NCI-H2081 (cell line): ENCODE measurements around the gene TTC9B.
A peak's percentile ranks its signal among the peaks of the same experiment; 100 is the strongest.
"Not testable (repeated sequence)": the region's sequence is repeated elsewhere in the genome, so short reads cannot be mapped to it uniquely, and the experiment has no call there.

Experiments
- DNase-seq, 2 experiments: peaks; one replicate each; lab custom pipeline; 2025; lab: John Stamatoyannopoulos, UW

TTC9B gene

DNA sequence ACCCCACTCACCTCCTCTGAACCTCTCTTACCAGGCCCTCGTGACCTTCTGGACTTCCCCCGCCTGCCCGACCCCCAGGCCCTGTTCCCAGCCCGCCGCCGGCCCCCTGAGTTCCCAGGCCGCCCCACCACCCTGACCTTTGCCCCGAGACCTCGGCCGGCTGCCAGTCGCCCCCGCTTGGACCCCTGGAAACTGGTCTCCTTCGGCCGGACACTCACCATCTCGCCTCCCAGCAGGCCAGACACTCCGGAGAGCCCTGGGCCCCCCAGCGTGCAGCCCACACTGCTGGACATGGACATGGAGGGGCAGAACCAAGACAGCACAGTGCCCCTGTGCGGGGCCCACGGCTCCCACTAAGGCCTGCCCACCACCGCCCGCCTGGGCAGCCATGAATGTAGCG lies 3.2 kb downstream of the TTC9B start:
- no peak for DNase-seq

GRCh38 chr19:40213882-40214570 lies 4.2 kb downstream of the TTC9B start:
- no peak for DNase-seq

- DNase-seq = no peak
Measured at GRCh38 chr19:40213251-40213829, 4.8 kb downstream of the TTC9B start.

- DNase-seq = no peak
Measured at GRCh38 chr19:40210889-40211288, 7.3 kb downstream of the TTC9B start.

DNA sequence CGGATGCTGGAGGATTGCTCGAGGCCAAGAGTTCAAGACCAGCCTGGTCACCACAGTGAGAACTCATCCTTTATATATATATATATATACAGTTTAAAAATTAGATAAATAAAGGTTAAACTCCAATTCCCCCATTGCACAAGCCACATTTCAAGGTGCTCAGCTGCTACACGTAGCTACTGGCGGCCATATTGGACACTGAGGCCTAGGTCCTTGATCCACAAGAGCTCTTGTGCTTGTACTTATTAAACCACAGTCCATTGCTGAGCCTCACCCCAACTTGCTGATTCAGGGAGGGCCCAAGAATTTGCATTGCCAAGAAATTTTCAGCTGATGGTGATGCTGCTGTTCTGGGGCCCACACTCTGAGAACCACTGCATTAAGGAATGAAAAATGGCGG lies 9.6 kb downstream of the TTC9B start:
- DNase-seq = no peak

GRCh38 chr19:40205760-40206159 lies 12.4 kb downstream of the TTC9B start:
- no peak for DNase-seq

- DNase-seq = no peak
Measured at GRCh38 chr19:40204381-40204780, 13.8 kb downstream of the TTC9B start.

DNA sequence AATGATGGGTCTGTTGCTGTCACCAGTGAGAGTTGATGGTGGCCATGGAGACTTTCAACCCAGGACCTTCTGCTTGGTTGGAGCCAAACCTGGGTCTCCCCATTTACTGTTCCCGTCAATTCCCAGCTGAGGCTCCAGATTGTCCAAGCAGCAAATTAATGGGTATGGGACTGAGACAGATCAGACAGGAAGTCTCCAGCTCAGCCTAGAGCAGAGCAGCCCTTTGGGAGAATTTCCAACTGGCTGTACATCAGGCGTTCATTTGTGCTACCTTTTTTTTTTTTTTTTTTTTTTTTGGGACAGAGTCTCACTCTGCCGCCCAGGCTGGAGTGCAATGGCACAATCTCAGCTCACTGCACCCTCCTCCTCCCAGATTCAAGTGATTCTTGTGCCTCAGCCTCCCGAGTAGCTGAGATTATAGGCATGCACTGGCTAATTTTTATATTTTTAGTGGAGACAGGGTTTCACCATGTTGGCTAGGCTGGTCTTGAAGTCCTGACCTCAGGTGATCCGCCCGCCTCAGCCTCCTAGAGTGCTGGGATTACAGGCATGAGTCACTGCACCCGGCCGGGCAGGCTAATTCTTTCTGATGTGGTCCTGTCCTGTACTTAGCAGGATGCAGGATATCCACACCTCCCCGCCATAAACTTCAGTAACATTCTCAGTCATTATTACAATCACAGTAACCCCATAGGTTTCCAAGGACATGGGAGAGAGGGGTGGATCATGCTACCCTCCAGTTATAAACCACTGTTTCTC lies 17.7 kb downstream of the TTC9B start:
- DNase-seq = no peak

DNA sequence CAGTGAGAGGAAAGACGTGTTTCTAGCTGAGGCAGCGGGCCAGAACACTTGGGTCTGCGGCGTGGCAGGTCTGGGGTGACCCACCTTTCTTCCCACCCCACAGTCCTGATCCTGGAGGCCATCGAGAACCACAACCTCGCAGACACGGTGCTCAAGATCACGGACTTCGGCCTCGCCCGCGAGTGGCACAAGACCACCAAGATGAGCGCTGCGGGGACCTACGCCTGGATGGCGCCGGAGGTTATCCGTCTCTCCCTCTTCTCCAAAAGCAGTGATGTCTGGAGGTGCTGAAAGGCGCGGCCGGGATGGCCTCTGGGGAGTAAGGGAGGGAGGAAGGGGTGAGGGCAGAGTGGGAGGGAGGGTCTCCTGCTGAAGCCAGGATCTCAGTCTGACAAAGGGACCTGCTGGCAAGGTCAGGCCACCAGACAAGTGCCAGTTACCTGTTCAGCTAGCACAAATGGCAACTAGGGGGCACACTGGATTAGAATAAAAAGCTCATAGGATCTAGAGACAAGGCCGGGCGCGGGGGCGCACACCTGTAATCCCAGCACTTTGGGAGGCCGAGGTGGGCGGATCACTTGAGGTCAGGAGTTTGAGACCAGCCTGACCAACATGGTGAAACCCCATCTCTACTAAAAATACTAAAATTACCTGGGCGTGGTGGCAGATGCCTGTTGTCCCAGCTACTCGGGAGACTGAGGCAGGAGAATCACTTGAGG lies 19.8 kb downstream of the TTC9B start:
- DNase-seq = no peak

GRCh38 chr19:40193587-40193849 lies 24.7 kb downstream of the TTC9B start:
- DNase-seq = no peak

GRCh38 chr19:40192758-40193586 lies 25.2 kb downstream of the TTC9B start:
- peak in 1 of 2 experiments; percentile 1 for DNase-seq

DNA sequence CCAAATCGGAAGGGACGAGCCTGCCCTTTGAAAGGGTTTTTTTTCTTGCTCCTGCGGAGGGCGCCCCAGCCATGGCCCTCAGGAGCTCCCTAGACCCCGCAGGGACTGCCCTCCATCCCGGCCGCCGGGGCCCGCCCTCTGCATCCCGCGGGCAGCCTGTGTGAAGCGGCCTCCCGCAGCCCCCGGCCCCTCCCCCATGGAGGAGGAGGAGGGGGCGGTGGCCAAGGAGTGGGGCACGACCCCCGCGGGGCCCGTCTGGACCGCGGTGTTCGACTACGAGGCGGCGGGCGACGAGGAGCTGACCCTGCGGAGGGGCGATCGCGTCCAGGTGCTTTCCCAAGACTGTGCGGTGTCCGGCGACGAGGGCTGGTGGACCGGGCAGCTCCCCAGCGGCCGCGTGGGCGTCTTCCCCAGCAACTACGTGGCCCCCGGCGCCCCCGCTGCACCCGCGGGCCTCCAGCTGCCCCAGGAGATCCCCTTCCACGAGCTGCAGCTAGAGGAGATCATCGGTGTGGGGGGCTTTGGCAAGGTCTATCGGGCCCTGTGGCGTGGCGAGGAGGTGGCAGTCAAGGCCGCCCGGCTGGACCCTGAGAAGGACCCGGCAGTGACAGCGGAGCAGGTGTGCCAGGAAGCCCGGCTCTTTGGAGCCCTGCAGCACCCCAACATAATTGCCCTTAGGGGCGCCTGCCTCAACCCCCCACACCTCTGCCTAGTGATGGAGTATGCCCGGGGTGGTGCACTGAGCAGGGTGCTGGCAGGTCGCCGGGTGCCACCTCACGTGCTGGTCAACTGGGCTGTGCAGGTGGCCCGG lies 26.1 kb downstream of the TTC9B start:
- peak; percentile 8 to 12 for DNase-seq

GRCh38 chr19:40190891-40191835 lies 27.0 kb downstream of the TTC9B start, which contains the start of gene MAP3K10:
TSS of gene MAP3K10 (plus strand) at chr19:40191426. CDS start at chr19:40192032, 606 bp downstream.
- DNase-seq = peak; percentile 65 to 73

DNA sequence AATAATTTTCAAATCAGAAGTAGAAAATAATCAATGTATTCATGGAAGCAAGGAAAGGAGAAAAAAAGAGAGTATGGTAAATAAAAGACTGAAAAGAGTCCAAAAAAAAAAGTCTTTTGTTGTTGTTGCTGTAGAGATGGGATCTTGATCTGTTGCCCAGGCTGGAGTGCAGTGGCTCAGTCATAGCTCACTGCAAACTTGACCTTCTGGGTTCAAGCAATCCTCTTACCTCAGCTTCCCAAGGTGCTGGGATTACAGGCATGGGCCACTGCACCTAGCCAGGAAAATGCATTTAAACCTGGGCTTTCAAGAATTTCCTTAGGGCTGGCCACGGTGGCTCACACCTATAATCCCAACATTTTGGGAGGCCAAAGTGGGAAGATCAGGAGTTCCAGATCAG lies 33.9 kb downstream of the TTC9B start:
- no peak for DNase-seq

- no peak for DNase-seq
Measured at GRCh38 chr19:40178756-40179155, 39.4 kb downstream of the TTC9B start.

DNA sequence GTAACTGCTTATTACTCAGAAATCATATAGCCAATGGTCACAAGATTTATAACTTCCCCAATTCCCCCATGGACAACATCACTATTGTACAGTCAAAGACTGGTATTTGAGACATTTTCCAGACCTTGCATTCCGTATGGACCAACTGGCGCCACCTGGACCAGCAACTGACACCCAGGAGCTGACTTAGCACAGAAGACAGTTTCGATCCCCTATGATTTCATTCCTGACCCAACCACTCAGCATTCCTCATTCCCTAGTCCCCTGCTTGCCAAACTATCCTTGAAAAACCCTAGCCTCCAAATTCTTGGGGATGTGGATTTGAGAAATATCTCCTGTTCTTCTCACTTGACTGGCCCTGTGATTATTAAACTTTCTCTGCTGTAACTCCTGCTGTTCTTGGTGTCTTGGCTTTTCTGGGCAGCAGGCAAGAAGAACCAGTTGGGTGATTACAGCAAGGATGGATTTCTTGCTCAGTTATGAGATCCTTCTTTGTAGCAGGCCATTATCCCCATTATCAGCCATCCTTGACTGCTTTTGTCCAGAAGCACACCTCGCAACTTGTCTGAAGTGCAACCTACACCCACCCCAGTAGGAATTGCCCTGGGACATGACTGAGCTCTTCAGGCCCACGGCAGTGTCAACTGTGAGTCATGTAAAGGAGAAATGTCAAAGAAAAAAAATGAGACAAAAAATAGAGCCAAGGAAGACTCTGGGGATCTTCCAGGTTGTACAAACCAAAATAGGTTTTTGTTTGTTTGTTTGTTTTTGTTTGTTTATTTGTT lies 40.7 kb downstream of the TTC9B start:
- no peak for DNase-seq

DNA sequence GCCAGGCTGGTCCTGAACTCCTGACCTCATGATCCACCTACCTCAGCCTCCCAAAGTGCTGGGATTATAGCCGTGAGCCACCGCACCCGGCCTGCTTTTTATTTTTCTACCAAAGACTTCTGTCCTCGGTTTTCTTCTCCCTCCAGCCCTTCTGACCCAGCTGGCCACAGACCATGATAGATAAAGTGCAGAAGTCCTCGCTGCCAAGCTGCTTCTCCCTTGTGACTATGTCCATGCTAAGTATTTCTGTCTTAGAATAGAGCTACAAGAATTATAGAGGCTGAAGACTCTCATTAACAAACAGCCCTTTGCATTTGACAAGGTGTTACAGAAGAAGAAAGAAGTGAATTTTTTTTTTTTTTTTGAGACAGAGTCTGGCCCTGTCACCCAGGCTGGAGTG lies 42.4 kb downstream of the TTC9B start:
- DNase-seq = no peak

DNA sequence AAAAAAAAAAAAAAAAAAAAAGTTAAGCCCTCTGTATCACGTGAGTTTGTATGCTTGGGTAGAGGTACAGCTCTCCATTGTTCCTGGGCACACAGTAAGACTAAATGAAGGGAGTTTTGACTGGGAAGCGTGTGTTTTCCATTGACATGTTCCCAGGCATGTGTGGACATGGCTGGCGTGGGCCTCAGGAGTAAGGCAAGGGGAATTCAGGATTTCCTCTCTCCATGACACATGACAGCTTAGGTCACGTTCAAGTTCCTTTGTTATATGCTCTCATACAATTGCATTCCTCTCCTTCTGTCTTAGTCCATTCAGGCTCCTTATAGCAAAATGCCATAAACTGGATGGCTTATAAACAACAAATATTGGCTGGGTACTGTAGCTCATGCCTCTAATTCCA lies 44.1 kb downstream of the TTC9B start:
- no peak for DNase-seq

DNA sequence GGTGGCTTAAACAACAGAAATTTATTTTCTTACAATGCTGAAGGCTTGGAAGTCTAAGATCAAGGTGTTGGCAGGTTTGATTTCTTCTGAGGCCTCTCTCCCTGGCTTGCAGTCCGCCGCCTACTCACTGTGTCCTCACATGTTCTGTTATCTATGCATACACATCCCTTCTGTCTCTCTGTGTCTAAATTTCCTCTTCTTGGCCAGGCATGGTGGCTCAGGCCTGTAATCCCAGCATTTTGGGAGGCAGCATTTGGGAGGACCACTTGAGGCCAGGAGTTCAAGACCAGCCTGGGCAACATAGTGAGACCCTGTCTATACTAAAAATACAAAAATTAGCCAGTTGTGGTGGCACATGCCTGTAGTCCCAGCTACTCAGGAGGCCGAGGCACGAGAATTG lies 46.9 kb downstream of the TTC9B start:
- not testable (repeated sequence) for DNase-seq
